Right ventricle myocardium inferior (tissue), 1 donor: Measurements from ENCODE around the gene ACAP2. TPM values are rescaled to one million over a fixed set of nuclear protein-coding genes. Genes with fewer than 3 reads are reported as not detected.

Experiments used
- total RNA-seq: library from RNA; stranded (reverse); fragmentation: NEBNext Ultra II Directional; extraction: Animal tissue kit (Norgen Biotek cat#: 25700); gene quantifications from one replicate; pipeline ENCODE4 v1.2.1, GENCODE V29; 2021
- donor health status: DM: no; HTN: yes; CAD: no; lungs with severe emphysema.

ACAP2 gene
- total RNA-seq, 1 donor from 2014 or later, result 15.6 TPM

Other genes with a start within 250 kb of the ACAP2 start
- 2.7 TPM for gene XXYLT1, start 171.9 kb downstream of the ACAP2 start, total RNA-seq
- 30.9 TPM for gene PPP1R2, start 100.3 kb upstream of the ACAP2 start, total RNA-seq
- 327 TPM for gene APOD, start 140.9 kb upstream of the ACAP2 start, total RNA-seq